Right lobe of liver (tissue), 4 donors: ENCODE measurements around the gene URGCP.

Source experiments
- POLR2A ChIP-seq: fragments of 450-650 bp; IDR thresholded peaks from one replicate; pipeline ENCODE4 v1.6.1; 2017; ENCODE audit warnings: antibody characterized with exemption, mild to moderate bottlenecking
- TF ChIP-seq, protein P1 (sequence below), 4 donors: fragments of 200-600 bp in 3 of 4; fragments of 450-650 bp in 1 of 4; IDR thresholded peaks; one replicate each; pipeline versions ENCODE4 v1.5.1 to v1.8.0; 2016 to 2022; ENCODE audit warnings: antibody characterized with exemption in 4 of 4, mild to moderate bottlenecking in 2 of 4
- donor health status: DM: no; HTN: no; CAD: no.
- donor health status: DM: no; HTN: no; CAD: no.
- donor health status: DM: no; HTN: yes; CAD: no.

- TF ChIP-seq, protein P1, sequence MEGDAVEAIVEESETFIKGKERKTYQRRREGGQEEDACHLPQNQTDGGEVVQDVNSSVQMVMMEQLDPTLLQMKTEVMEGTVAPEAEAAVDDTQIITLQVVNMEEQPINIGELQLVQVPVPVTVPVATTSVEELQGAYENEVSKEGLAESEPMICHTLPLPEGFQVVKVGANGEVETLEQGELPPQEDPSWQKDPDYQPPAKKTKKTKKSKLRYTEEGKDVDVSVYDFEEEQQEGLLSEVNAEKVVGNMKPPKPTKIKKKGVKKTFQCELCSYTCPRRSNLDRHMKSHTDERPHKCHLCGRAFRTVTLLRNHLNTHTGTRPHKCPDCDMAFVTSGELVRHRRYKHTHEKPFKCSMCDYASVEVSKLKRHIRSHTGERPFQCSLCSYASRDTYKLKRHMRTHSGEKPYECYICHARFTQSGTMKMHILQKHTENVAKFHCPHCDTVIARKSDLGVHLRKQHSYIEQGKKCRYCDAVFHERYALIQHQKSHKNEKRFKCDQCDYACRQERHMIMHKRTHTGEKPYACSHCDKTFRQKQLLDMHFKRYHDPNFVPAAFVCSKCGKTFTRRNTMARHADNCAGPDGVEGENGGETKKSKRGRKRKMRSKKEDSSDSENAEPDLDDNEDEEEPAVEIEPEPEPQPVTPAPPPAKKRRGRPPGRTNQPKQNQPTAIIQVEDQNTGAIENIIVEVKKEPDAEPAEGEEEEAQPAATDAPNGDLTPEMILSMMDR (IDR thresholded peaks at IDR 0.05): no peak
- no peak for TF ChIP-seq POLR2A
Measured at GRCh38 chr7:43880596-43880995, 25.8 kb downstream of the URGCP start.
